ENCODE measurements around the gene RNF182. TPM values are rescaled to one million over a fixed set of nuclear protein-coding genes. Genes with fewer than 3 reads are reported as not detected.

The RNF182 gene
- total and polyA plus RNA-seq, 2 donors (not counting 3 experiments of a cell fraction or from before 2014, with no cell fraction given): 0.43 to 0.93 TPM

- Histone ChIP-seq H3K4me3 (replicated peaks in 1 of 3; ENCODE audit: insufficient read depth in 1 of 3, low read depth in 1 of 3, low read length in 3 of 3) (no peak overlapping the region), H4K20me1 (replicated peaks; ENCODE audit: control insufficient read depth, extremely low read depth, insufficient read depth, low read length) (no peaks in the 10 kb centered on the region), H3K27ac (ENCODE audit: insufficient read depth, low read depth, low read length) (no peak overlapping the region), H3K9me3 (replicated peaks; ENCODE audit: control insufficient read depth, insufficient read depth, low read length) (no peaks in the 10 kb centered on the region), H3K9ac (replicated peaks; ENCODE audit: extremely low read depth, insufficient read depth, low read length) (no peak overlapping the region), H3K27me3 (ENCODE audit: control insufficient read depth in 2 of 2, insufficient read depth in 2 of 2, low read length in 2 of 2) (no peaks in the 10 kb centered on the region), H3K36me3 (ENCODE audit: control insufficient read depth in 2 of 2, extremely low read depth in 1 of 2, insufficient read depth in 2 of 2, low read length in 2 of 2) (no peaks in the 10 kb centered on the region), H3K9me1 (replicated peaks; ENCODE audit: control insufficient read depth, extremely low read depth, insufficient read depth, low read length) (no peaks in the 10 kb centered on the region), H3K79me2 (ENCODE audit: control insufficient read depth, insufficient read depth, low read length) (no peaks in the 10 kb centered on the region), H3K4me1 (ENCODE audit: control insufficient read depth, extremely low read depth, insufficient read depth, low read length) (no peaks in the 10 kb centered on the region), H2AFZ (ENCODE audit: low read depth, low read length) (no peak overlapping the region), H3K4me2 (ENCODE audit: insufficient read depth, low read length) (no peak overlapping the region)
- CTCF ChIA-PET: no interaction called here
- DNase-seq (ENCODE audit: low read depth, low spot score): no peak
- dilution Hi-C loops (cut with MboI; ENCODE audit: extremely low pct_ligation_motif_present, low sequenced_read_pairs): no loop called here
- intact Hi-C loops (cut with micrococcal nuclease): no loop called here
- no peak for FAIRE-seq
- BruUV-seq (replicated peaks): no TSS peak
- POLR2A ChIA-PET: no interaction called here
- no peak for TF ChIP-seq FOS (IDR thresholded peaks at IDR 0.05; ENCODE audit: borderline replicate concordance, insufficient read depth, low read length)
- TF ChIP-seq, protein P1, sequence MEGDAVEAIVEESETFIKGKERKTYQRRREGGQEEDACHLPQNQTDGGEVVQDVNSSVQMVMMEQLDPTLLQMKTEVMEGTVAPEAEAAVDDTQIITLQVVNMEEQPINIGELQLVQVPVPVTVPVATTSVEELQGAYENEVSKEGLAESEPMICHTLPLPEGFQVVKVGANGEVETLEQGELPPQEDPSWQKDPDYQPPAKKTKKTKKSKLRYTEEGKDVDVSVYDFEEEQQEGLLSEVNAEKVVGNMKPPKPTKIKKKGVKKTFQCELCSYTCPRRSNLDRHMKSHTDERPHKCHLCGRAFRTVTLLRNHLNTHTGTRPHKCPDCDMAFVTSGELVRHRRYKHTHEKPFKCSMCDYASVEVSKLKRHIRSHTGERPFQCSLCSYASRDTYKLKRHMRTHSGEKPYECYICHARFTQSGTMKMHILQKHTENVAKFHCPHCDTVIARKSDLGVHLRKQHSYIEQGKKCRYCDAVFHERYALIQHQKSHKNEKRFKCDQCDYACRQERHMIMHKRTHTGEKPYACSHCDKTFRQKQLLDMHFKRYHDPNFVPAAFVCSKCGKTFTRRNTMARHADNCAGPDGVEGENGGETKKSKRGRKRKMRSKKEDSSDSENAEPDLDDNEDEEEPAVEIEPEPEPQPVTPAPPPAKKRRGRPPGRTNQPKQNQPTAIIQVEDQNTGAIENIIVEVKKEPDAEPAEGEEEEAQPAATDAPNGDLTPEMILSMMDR (IDR thresholded peaks at IDR 0.05; ENCODE audit: extremely low read depth in 1 of 2, insufficient read depth in 1 of 2, low read depth in 1 of 2, low read length in 2 of 2): no peak
- no peak for TF ChIP-seq EZH2 (IDR thresholded peaks at IDR 0.05; ENCODE audit: borderline replicate concordance, low read depth, low read length, severe bottlenecking)
- TF ChIP-seq, protein P2, sequence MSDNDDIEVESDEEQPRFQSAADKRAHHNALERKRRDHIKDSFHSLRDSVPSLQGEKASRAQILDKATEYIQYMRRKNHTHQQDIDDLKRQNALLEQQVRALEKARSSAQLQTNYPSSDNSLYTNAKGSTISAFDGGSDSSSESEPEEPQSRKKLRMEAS (IDR thresholded peaks at IDR 0.05; ENCODE audit: insufficient read depth, insufficient read length): no peak
Measured at GRCh38 chr6:13990796-13991195, 66.0 kb downstream of the RNF182 start.

- Histone ChIP-seq H3K9me1 (replicated peaks; ENCODE audit: control insufficient read depth, extremely low read depth, insufficient read depth, low read length) (no peaks in the 10 kb centered on the region), H3K27me3 (ENCODE audit: control insufficient read depth in 2 of 2, insufficient read depth in 2 of 2, low read length in 2 of 2) (no peaks in the 10 kb centered on the region), H3K4me3 (replicated peaks in 1 of 3; ENCODE audit: insufficient read depth in 1 of 3, low read depth in 1 of 3, low read length in 3 of 3) (no peak overlapping the region), H3K9me3 (replicated peaks; ENCODE audit: control insufficient read depth, insufficient read depth, low read length) (no peaks in the 10 kb centered on the region), H4K20me1 (replicated peaks; ENCODE audit: control insufficient read depth, extremely low read depth, insufficient read depth, low read length) (no peaks in the 10 kb centered on the region), H3K4me1 (ENCODE audit: control insufficient read depth, extremely low read depth, insufficient read depth, low read length) (no peaks in the 10 kb centered on the region), H3K4me2 (ENCODE audit: insufficient read depth, low read length) (no peak overlapping the region), H3K9ac (replicated peaks; ENCODE audit: extremely low read depth, insufficient read depth, low read length) (no peak overlapping the region), H2AFZ (ENCODE audit: low read depth, low read length) (no peak overlapping the region), H3K27ac (ENCODE audit: insufficient read depth, low read depth, low read length) (no peak overlapping the region), H3K79me2 (ENCODE audit: control insufficient read depth, insufficient read depth, low read length) (no peaks in the 10 kb centered on the region), H3K36me3 (ENCODE audit: control insufficient read depth in 2 of 2, extremely low read depth in 1 of 2, insufficient read depth in 2 of 2, low read length in 2 of 2) (no peaks in the 10 kb centered on the region)
- dilution Hi-C loops (cut with MboI; ENCODE audit: extremely low pct_ligation_motif_present, low sequenced_read_pairs) (no loop called here), intact Hi-C loops (cut with micrococcal nuclease) (no loop called here)
- FAIRE-seq (no peak), DNase-seq (ENCODE audit: low read depth, low spot score) (no peak)
- BruUV-seq (replicated peaks): no TSS peak
- POLR2A ChIA-PET: no interaction called here
- CTCF ChIA-PET: interaction anchor here (1.6 kb wide), 1 partner anchor 83 kb away, joined by 3 read pairs; no protein-coding TSS in a partner anchor
- TF ChIP-seq JUN (IDR thresholded peaks at IDR 0.05; ENCODE audit: borderline replicate concordance, insufficient read depth, insufficient read length, low read depth) (no peak), POLR2AphosphoS5 (IDR thresholded peaks at IDR 0.05; ENCODE audit: insufficient read depth, low read depth, low read length) (no peak), POLR2A (IDR thresholded peaks at IDR 0.05; ENCODE audit: low read depth, low read length) (no peak), FOS (IDR thresholded peaks at IDR 0.05; ENCODE audit: borderline replicate concordance, insufficient read depth, low read length) (no peak), EZH2 (IDR thresholded peaks at IDR 0.05; ENCODE audit: borderline replicate concordance, low read depth, low read length, severe bottlenecking) (no peak), GATA2 (IDR thresholded peaks at IDR 0.05; ENCODE audit: insufficient read depth, insufficient read length, low read depth, low read length) (no peak), MYC (IDR thresholded peaks at IDR 0.05; ENCODE audit: low read depth, low read length) (no peak)
- TF ChIP-seq, protein P1 (IDR thresholded peaks at IDR 0.05; ENCODE audit: extremely low read depth in 1 of 2, insufficient read depth in 1 of 2, low read depth in 1 of 2, low read length in 2 of 2): no peak
- TF ChIP-seq, protein P2 (IDR thresholded peaks at IDR 0.05; ENCODE audit: insufficient read depth, insufficient read length): no peak
Measured at GRCh38 chr6:13991393-13991792, 66.6 kb downstream of the RNF182 start.

Data from endothelial cell of umbilical vein (primary cell).